ENCODE data around the gene IGF1. TPM values are rescaled to one million over a fixed set of nuclear protein-coding genes. Genes with fewer than 3 reads are reported as not detected.

The IGF1 gene
- total RNA-seq, 6 experiments from 2014 or later: 0.34 to 0.81 (median 0.51) TPM; not detected in 2

GRCh38 chr12:102503056-102503681, 22.8 kb upstream of the IGF1 start:
- no peaks in the 10 kb centered on the region for H3K36me3 Mint-ChIP-seq (ENCODE audit: low read depth)
- no peak for DNase-seq
- H3K27me3 Mint-ChIP-seq (ENCODE audit: insufficient read depth): no peaks in the 10 kb centered on the region
- no peaks in the 10 kb centered on the region for H3K4me1 Mint-ChIP-seq (ENCODE audit: low read depth)
- H3K9me3 Mint-ChIP-seq: peaks cover 11% of the 10 kb centered on the region
- no peak for TF ChIP-seq CTCF (IDR thresholded peaks at IDR 0.05)
- no peak overlapping the region for H3K4me3 Mint-ChIP-seq
- H3K27ac Mint-ChIP-seq: no peak overlapping the region

DNA sequence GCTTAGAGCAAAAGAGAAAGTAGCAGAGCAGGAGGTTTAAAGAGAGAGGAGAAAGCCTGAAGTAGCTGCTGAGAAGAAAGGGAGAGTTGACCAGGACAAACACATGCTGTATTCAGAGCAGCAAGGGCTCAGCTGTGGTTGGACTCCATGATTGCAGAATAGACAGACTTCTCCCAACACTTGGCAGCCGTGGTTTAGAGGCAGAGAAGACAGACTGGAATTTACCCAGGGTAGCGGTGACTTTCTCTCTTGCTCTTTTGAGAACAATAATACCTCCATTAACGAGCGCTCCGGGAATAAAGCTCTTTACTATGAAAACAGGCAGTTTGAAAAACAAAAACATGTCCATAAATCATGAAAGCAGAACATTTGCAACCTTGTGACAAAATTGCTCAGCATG, 21.4 kb upstream of the IGF1 start:
- no peaks in the 10 kb centered on the region for H3K27me3 Mint-ChIP-seq (ENCODE audit: insufficient read depth)
- H3K4me1 Mint-ChIP-seq (ENCODE audit: low read depth): no peaks in the 10 kb centered on the region
- no peaks in the 10 kb centered on the region for H3K36me3 Mint-ChIP-seq (ENCODE audit: low read depth)
- peaks cover 6% of the 10 kb centered on the region for H3K9me3 Mint-ChIP-seq
- DNase-seq: no peak
- H3K27ac Mint-ChIP-seq: no peak overlapping the region
- no peak for TF ChIP-seq CTCF (IDR thresholded peaks at IDR 0.05)
- H3K4me3 Mint-ChIP-seq: no peak overlapping the region

- DNase-seq: no peak
- no peak overlapping the region for H3K27ac Mint-ChIP-seq
- TF ChIP-seq CTCF (IDR thresholded peaks at IDR 0.05): no peak
- peaks cover 5% of the 10 kb centered on the region for H3K9me3 Mint-ChIP-seq
- peaks cover 4% of the 10 kb centered on the region; the same call in 1 of the 2 replicates for H3K36me3 Mint-ChIP-seq (ENCODE audit: low read depth)
- H3K4me3 Mint-ChIP-seq: no peak overlapping the region
- no peaks in the 10 kb centered on the region for H3K4me1 Mint-ChIP-seq (ENCODE audit: low read depth)
- no peaks in the 10 kb centered on the region for H3K27me3 Mint-ChIP-seq (ENCODE audit: insufficient read depth)
Observed at GRCh38 chr12:102498471-102498870, 18.1 kb upstream of the IGF1 start.

DNA sequence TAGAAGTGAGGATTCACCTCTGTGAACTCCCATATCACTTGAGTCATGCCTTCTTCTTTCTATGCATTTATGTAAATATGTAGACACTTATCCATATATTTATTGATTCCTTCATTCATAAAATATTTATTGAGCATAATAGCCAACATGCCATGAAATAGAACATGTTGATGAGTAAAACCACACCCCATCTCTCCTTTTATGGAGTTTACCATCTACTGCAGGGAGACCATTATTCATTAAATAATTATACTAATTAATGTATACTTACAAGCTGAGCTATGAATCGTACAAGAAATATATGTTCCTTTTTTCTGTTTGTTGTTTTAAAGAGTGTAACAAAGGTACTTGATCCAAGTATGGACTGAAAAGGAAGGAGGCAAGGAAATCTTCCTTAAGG, 17.4 kb upstream of the IGF1 start:
- no peak overlapping the region for H3K27ac Mint-ChIP-seq
- H3K27me3 Mint-ChIP-seq (ENCODE audit: insufficient read depth): no peaks in the 10 kb centered on the region
- no peak overlapping the region for H3K4me3 Mint-ChIP-seq
- TF ChIP-seq CTCF (IDR thresholded peaks at IDR 0.05): no peak
- peaks cover 4% of the 10 kb centered on the region; the same call in 1 of the 2 replicates for H3K36me3 Mint-ChIP-seq (ENCODE audit: low read depth)
- no peaks in the 10 kb centered on the region for H3K4me1 Mint-ChIP-seq (ENCODE audit: low read depth)
- no peak for DNase-seq
- peaks cover 5% of the 10 kb centered on the region for H3K9me3 Mint-ChIP-seq

DNA sequence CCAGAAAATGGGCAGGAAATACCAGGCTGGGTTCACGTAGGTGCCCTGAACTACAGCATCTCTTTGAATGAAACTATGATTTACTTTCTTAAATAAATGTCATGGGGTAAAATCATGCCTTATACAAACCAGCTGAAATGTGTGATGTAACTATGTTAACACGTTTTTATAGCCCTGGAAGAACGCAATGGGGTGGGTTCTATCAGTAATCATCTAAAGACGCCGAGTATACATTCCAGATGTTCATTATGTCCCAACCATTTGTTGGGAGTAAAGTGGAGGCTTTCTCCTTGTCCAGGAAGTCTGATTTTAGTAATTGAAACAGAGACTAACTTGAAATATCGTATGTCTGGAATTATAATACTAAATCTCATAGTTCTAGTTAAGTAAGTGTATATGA, 16.2 kb upstream of the IGF1 start:
- Mint-ChIP-seq H3K27me3 (ENCODE audit: insufficient read depth) (no peaks in the 10 kb centered on the region), H3K4me1 (ENCODE audit: low read depth) (no peaks in the 10 kb centered on the region), H3K9me3 (peaks cover 7% of the 10 kb centered on the region), H3K36me3 (ENCODE audit: low read depth) (peaks cover 4% of the 10 kb centered on the region; the same call in 1 of the 2 replicates), H3K4me3 (no peak overlapping the region), H3K27ac (no peak overlapping the region)
- TF ChIP-seq CTCF (IDR thresholded peaks at IDR 0.05): no peak
- DNase-seq: no peak

All from HFFc6 (cell line).